ENCODE results near the gene KIF3C. TPM values are rescaled to one million over a fixed set of nuclear protein-coding genes. Genes with fewer than 3 reads are reported as not detected.
A peak's percentile ranks its signal among the peaks of the same experiment; 100 is the strongest.

Gene KIF3C
- polyA plus RNA-seq, 1 donor from 2014 or later: 0.31 TPM

DNA sequence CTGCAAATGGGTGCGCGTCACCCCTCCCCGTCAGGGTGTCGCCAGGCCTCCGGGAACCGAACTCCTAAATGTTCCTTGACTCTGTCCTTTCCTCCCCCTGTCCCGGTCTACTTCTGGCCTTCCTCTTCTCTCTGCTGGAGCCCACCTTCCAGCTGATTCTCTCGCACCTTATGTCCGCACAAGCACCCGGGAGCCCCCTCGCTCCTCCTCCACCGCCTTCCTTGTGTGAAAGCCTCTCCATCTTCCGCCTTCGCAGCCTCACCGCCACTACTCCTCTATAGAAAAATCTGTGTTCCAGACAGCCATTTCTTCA lies 627 bp upstream of the KIF3C start:
- no peaks in the 10 kb centered on the region for H3K27me3 Mint-ChIP-seq
- peaks cover 0 to 7% (median 5%) of the 10 kb centered on the region in 3 donors for H3K4me1 Mint-ChIP-seq
- peaks cover 2% of the 10 kb centered on the region for H3K36me3 Mint-ChIP-seq
- peak overlapping the region; percentile 72 to 95 (median 85) for H3K4me3 Mint-ChIP-seq
- no peaks in the 10 kb centered on the region for H3K9me3 Mint-ChIP-seq
- peak overlapping the region in 2 of 3 donors; percentile 20 to 60 for H3K27ac Mint-ChIP-seq

DNA sequence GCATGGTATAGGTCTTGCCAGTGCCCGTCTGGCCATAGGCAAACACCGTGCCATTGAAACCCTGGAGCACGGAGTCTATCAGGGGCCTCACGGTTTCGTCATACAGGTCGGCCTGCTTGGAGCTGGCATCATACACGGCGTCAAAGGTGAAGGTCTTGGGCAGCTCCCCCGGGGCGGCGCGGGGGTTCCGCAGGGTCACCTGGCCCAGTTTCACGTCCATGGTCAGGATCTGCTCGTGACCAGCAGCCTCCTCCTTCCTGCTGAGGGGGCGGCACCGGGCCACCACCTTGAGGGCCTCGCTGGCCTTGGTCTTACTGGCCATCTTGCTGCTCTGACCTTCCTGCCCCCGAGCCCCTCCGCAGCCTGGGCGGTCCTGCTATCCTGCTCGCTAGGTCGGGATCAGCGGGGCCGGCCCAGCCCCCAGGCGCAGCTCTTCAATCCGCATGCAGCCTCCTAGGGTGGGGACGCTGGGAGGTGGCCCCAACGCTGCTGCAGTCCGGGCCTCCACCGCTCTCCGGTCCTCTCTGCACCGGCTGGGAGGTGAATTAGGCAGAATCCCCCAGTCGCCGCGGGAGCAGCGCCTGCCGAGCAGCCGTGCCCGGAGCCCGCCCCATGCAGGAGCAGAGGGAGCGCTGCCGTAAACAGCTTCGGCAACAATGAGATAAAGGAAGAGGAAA lies 563 bp downstream of the KIF3C start:
- H3K27me3 Mint-ChIP-seq: no peaks in the 10 kb centered on the region
- H3K9me3 Mint-ChIP-seq: no peaks in the 10 kb centered on the region
- H3K4me3 Mint-ChIP-seq: peak overlapping the region; percentile 82 to 95 (median 92)
- H3K27ac Mint-ChIP-seq: no peak overlapping the region
- peaks cover 0 to 10% (median 5%) of the 10 kb centered on the region in 3 donors for H3K4me1 Mint-ChIP-seq
- peaks cover 2% of the 10 kb centered on the region for H3K36me3 Mint-ChIP-seq

- H3K27me3 Mint-ChIP-seq: no peaks in the 10 kb centered on the region
- peak overlapping the region; percentile 43 to 95 (median 62) for H3K4me3 Mint-ChIP-seq
- no peak overlapping the region for H3K27ac Mint-ChIP-seq
- H3K9me3 Mint-ChIP-seq: peaks cover 0 to 1% (median 0%) of the 10 kb centered on the region in 3 donors
- peaks cover 1% of the 10 kb centered on the region for H3K36me3 Mint-ChIP-seq
- peaks cover 0 to 10% (median 5%) of the 10 kb centered on the region in 3 donors for H3K4me1 Mint-ChIP-seq
Measured at GRCh38 chr2:25980951-25981350, 1.3 kb downstream of the KIF3C start.

DNA sequence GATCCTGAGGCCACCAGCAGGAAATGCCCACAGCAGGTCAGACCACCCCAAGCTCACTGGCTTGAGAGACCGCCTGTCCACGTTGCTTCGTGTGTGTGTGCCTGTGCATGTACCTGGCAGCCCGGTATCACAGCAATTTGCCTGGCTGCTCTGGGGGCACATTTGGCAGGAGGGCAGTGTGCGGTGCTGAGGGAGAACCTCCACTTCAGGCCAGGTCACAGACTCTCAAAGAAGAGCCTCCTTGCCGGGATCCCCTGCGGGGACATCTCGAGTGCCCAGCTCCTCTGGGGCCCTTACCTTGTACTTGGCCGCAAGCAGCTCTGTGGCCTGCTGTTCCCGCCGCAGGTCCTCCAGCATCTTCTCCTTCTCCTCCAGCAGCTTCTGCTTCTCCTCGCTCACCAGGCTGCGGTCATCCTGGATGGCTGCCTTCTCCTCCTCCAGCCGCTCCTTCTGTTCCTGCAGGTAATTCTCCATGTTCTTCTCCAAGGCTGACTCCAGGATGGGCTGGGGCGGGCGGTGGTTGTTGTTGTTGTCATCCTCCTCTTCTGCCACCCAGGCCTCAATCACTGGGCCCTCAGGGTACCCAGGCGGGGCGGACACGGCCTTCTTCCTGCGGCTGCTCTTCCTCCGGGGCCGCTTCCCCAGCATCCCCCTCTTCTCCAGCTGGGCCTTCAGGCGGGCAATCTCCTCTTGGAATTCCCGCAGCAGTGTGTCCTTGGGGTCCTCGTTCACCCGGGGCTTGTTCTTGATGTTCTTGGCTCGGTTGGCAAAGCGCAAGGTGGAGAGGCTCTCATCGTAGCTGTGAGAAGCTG lies 2.0 kb downstream of the KIF3C start:
- no peak overlapping the region for H3K27ac Mint-ChIP-seq
- peaks cover 1% of the 10 kb centered on the region for H3K36me3 Mint-ChIP-seq
- no peaks in the 10 kb centered on the region for H3K27me3 Mint-ChIP-seq
- H3K4me1 Mint-ChIP-seq: peaks cover 0 to 10% (median 5%) of the 10 kb centered on the region in 3 donors
- peaks cover 0 to 1% (median 0%) of the 10 kb centered on the region in 3 donors for H3K9me3 Mint-ChIP-seq
- peak overlapping the region in 3 of 4 donors; percentile 12 to 86 (median 56) for H3K4me3 Mint-ChIP-seq

DNA sequence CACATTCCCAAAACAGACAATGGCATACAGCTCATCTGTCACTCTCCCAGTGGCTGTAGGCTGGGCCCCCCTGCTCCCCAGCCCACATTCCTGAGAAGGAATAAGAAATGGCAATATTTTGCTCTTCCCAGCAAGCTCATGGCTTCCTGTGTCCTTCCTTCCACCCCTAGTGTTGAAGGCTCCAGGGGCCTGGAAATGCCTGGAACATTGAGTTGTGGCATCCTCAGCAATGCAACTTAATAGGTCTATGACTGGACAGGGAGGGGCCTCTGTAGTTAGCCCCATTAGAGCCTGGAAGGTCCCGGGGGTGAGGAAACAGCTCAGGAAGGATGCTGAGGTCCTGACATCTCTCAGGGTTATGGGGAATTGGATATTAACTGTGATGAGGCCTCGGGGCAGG lies 3.3 kb downstream of the KIF3C start:
- H3K4me3 Mint-ChIP-seq: peak overlapping the region in 1 of 4 donors; percentile 56
- H3K27me3 Mint-ChIP-seq: no peaks in the 10 kb centered on the region
- peaks cover 0 to 12% (median 5%) of the 10 kb centered on the region in 3 donors for H3K4me1 Mint-ChIP-seq
- peaks cover 1% of the 10 kb centered on the region for H3K36me3 Mint-ChIP-seq
- H3K9me3 Mint-ChIP-seq: peaks cover 0 to 1% (median 0%) of the 10 kb centered on the region in 3 donors
- H3K27ac Mint-ChIP-seq: no peak overlapping the region

- H3K4me3 Mint-ChIP-seq: no peak overlapping the region
- peaks cover 1% of the 10 kb centered on the region for H3K36me3 Mint-ChIP-seq
- no peaks in the 10 kb centered on the region for H3K27me3 Mint-ChIP-seq
- peak overlapping the region in 1 of 3 donors; percentile 31 for H3K27ac Mint-ChIP-seq
- peaks cover 0 to 9% (median 0%) of the 10 kb centered on the region in 3 donors for H3K4me1 Mint-ChIP-seq
- H3K9me3 Mint-ChIP-seq: peaks cover 0 to 1% (median 0%) of the 10 kb centered on the region in 3 donors
Measured at GRCh38 chr2:25977768-25978167, 4.5 kb downstream of the KIF3C start.

- H3K27ac Mint-ChIP-seq: no peak overlapping the region
- H3K36me3 Mint-ChIP-seq: peaks cover 1% of the 10 kb centered on the region
- H3K4me1 Mint-ChIP-seq: peaks cover 0 to 7% (median 0%) of the 10 kb centered on the region in 3 donors
Measured at GRCh38 chr2:25976983-25977741, 5.1 kb downstream of the KIF3C start.

GRCh38 chr2:25972049-25972823 lies 10.1 kb downstream of the KIF3C start:
- Mint-ChIP-seq H3K4me1 (peaks cover 0 to 5% (median 0%) of the 10 kb centered on the region in 3 donors), H3K27me3 (no peaks in the 10 kb centered on the region), H3K27ac (peak overlapping the region in 1 of 3 donors; percentile 1), H3K4me3 (no peak overlapping the region), H3K36me3 (peaks cover 1% of the 10 kb centered on the region), H3K9me3 (peaks cover 0 to 1% (median 0%) of the 10 kb centered on the region in 3 donors)

More at GRCh38 chr2:25976983-25977741, 5.1 kb downstream of the KIF3C start:
- Mint-ChIP-seq H3K4me3 (no peak overlapping the region), H3K27me3 (no peaks in the 10 kb centered on the region), H3K9me3 (peaks cover 0 to 1% (median 0%) of the 10 kb centered on the region in 3 donors)

DNA sequence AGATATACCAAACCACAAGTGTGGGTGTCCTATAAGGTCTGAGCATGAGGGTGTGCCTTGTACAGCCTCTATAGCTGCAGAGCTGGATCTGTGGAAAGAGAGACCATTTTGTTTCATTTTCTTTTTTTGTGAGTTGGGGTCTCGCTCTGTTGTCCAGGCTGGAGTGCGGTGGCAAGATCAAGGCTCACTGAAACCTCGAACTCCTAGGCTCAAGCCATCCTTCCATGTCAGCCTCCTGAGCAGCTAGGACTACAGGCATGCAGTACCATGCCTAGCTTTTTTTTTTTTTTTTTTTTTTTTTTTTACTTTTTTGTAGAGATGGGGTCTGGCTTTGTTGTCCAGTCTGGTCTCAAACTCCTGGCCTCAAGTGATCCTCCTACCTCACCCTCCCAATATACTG lies 10.7 kb downstream of the KIF3C start:
- Mint-ChIP-seq H3K9me3 (peaks cover 0 to 1% (median 0%) of the 10 kb centered on the region in 3 donors), H3K27me3 (no peaks in the 10 kb centered on the region), H3K4me1 (peaks cover 0 to 2% (median 0%) of the 10 kb centered on the region in 3 donors), H3K4me3 (no peak overlapping the region), H3K27ac (no peak overlapping the region), H3K36me3 (peaks cover 1% of the 10 kb centered on the region)

DNA sequence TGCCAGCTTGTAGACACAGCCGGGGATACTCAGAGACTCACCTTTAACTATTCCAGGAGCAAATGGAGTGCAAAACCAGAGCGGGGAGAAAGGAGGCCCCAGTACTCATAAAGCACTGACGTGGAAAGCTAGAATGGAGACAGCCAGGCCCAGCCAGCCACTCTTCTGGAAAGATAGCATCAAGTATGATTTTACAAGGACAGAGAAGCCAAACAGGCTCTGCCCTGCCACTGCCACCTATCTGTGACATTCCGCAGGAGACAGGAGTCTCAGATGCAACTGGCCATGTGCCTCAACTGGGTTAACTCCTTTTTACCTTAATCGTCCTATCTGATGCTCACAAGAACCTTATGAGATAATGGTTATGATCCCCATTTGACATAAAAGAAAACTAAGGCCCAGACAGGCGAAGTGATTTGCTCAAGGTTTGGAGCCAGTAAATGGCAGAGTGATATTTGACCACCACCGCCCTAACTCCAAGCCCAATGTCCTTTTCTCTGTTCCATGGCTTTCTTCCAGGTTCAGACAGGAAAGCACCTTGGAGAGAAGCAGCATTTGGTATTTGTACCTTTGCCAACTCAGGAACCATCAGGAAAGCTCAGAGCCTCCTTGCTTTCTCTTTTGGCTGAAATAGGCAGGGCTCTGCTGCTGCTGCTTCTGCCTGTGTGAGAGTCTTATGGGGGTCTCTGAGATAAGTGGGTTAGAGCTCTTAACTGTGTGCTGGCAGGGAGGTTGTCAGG lies 15.6 kb downstream of the KIF3C start:
- Mint-ChIP-seq H3K4me3 (no peak overlapping the region), H3K4me1 (no peaks in the 10 kb centered on the region), H3K9me3 (no peaks in the 10 kb centered on the region), H3K27ac (peak overlapping the region in 1 of 3 donors; percentile 67), H3K27me3 (no peaks in the 10 kb centered on the region), H3K36me3 (no peaks in the 10 kb centered on the region)

DNA sequence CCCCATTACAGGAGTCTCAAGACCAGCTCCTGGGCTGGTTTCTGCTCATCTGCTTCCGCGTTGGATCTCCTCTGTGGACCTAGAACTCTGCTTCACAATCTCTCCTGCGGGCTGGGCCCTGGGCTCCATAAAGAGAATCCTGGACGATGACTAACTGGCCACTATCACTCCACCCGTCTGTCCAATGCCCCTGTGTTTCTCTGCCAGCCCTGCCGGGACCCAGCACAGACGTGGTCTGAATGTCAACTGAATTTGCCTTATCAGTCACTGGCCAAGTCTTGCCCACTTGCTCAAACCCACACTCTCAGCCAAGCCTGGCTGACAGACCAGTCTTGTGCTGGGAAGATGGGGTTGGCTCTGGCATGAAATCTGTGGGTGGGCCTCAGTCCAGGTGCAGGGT lies 17.4 kb downstream of the KIF3C start:
- no peaks in the 10 kb centered on the region for H3K36me3 Mint-ChIP-seq
- H3K27me3 Mint-ChIP-seq: no peaks in the 10 kb centered on the region
- no peaks in the 10 kb centered on the region for H3K9me3 Mint-ChIP-seq
- peaks cover 4 to 12% (median 9%) of the 10 kb centered on the region in 3 donors for H3K4me1 Mint-ChIP-seq
- no peak overlapping the region for H3K4me3 Mint-ChIP-seq
- H3K27ac Mint-ChIP-seq: no peak overlapping the region

- peak overlapping the region in 1 of 3 donors; percentile 2 for H3K27ac Mint-ChIP-seq
Measured at GRCh38 chr2:25960920-25961319, 21.4 kb downstream of the KIF3C start.

GRCh38 chr2:25960396-25960795 lies 21.9 kb downstream of the KIF3C start:
- H3K9me3 Mint-ChIP-seq: no peaks in the 10 kb centered on the region
- H3K27ac Mint-ChIP-seq: no peak overlapping the region
- H3K4me3 Mint-ChIP-seq: peak overlapping the region in 1 of 4 donors; percentile 1
- H3K36me3 Mint-ChIP-seq: peaks cover 2% of the 10 kb centered on the region
- H3K27me3 Mint-ChIP-seq: no peaks in the 10 kb centered on the region
- peaks cover 4 to 12% (median 9%) of the 10 kb centered on the region in 3 donors for H3K4me1 Mint-ChIP-seq

More at GRCh38 chr2:25960920-25961319, 21.4 kb downstream of the KIF3C start:
- Mint-ChIP-seq H3K4me1 (peaks cover 4 to 12% (median 9%) of the 10 kb centered on the region in 3 donors), H3K9me3 (no peaks in the 10 kb centered on the region), H3K36me3 (peaks cover 2% of the 10 kb centered on the region), H3K4me3 (peak overlapping the region in 2 of 4 donors; percentile 1 to 61), H3K27me3 (no peaks in the 10 kb centered on the region)

All from IgD-negative memory B cell (primary cell).